NCI-H1694 treated with DMSO at 0.1 percent for 48 hours (cell line): Measurements from ENCODE around the gene ST3GAL3.
A peak's percentile ranks its signal among the peaks of the same experiment; 100 is the strongest.
"Not testable (repeated sequence)": the region's sequence is repeated elsewhere in the genome, so short reads cannot be mapped to it uniquely, and the experiment has no call there.

ENCODE experiments used
- DNase-seq: peaks from one replicate; lab custom pipeline; 2025; lab: John Stamatoyannopoulos, UW

ST3GAL3 gene

GRCh38 chr1:43822040-43822690 is 114.8 kb downstream of the ST3GAL3 start:
- no peak for DNase-seq

GRCh38 chr1:43824795-43825194 is 117.5 kb downstream of the ST3GAL3 start:
- no peak for DNase-seq

GRCh38 chr1:43828574-43828973 is 121.2 kb downstream of the ST3GAL3 start:
- no peak for DNase-seq

GRCh38 chr1:43830802-43831201 is 123.5 kb downstream of the ST3GAL3 start:
- DNase-seq = no peak

- DNase-seq = no peak
These were observed 124.5 kb downstream of the ST3GAL3 start for GRCh38 chr1:43831851-43832250.

- DNase-seq = no peak
These were observed 124.9 kb downstream of the ST3GAL3 start for GRCh38 chr1:43832255-43832654.

- no peak for DNase-seq
These were observed 125.7 kb downstream of the ST3GAL3 start for GRCh38 chr1:43832998-43833397.

- not testable (repeated sequence) for DNase-seq
These were observed 126.6 kb downstream of the ST3GAL3 start for GRCh38 chr1:43833902-43834279.

- no peak for DNase-seq
These were observed 127.1 kb downstream of the ST3GAL3 start for GRCh38 chr1:43834280-43835081.

GRCh38 chr1:43835082-43836021 is 128.0 kb downstream of the ST3GAL3 start:
- no peak for DNase-seq

GRCh38 chr1:43836267-43836951 is 129.1 kb downstream of the ST3GAL3 start:
- peak; percentile 86 for DNase-seq

GRCh38 chr1:43839056-43839455 is 131.7 kb downstream of the ST3GAL3 start:
- DNase-seq = no peak

- DNase-seq = no peak
These were observed 134.2 kb downstream of the ST3GAL3 start for GRCh38 chr1:43841321-43842174.

- DNase-seq = no peak
These were observed 134.8 kb downstream of the ST3GAL3 start for GRCh38 chr1:43842175-43842498.

GRCh38 chr1:43843684-43844083 is 136.3 kb downstream of the ST3GAL3 start:
- DNase-seq = no peak

GRCh38 chr1:43844114-43844513 is 136.8 kb downstream of the ST3GAL3 start:
- no peak for DNase-seq

GRCh38 chr1:43847290-43847689 is 140.0 kb downstream of the ST3GAL3 start:
- DNase-seq = no peak

- no peak for DNase-seq
These were observed 140.5 kb downstream of the ST3GAL3 start for GRCh38 chr1:43847882-43848281.

GRCh38 chr1:43849670-43850069 is 142.3 kb downstream of the ST3GAL3 start:
- DNase-seq = no peak

GRCh38 chr1:43850591-43851233 is 143.4 kb downstream of the ST3GAL3 start:
- no peak for DNase-seq
